GM23338 (cell line): ENCODE results near the gene SIX6.

Experiments
- CREB1 ChIP-seq: fragments of 250-450 bp; sonication (Bioruptor Pico); IDR thresholded peaks from 2 replicates; pipeline ENCODE4 v1.5.0; 2020; ENCODE audit warnings: low read depth, mild to moderate bottlenecking, moderate library complexity
- CTCF ChIP-seq, 2 experiments: fragments of 200-600 bp in 1 of 2; sonication (generic) in 1 of 2; conservative IDR thresholded peaks; 2 replicates each; pipeline versions ENCODE4 v1.5.1 to v1.6.1; 2016 to 2017; ENCODE audit warnings: antibody characterized with exemption in 2 of 2, low read depth in 2 of 2, mild to moderate bottlenecking in 2 of 2, moderate library complexity in 1 of 2
- EZH2 ChIP-seq: fragments of 200-600 bp; sonication (generic); IDR thresholded peaks from one replicate; pipeline ENCODE4 v1.8.0; 2017; ENCODE audit warnings: antibody characterized with exemption, mild to moderate bottlenecking, low read depth; ENCODE audit not compliant: unreplicated experiment
- EZH2phosphoT487 ChIP-seq: fragments of 200-600 bp; sonication (generic); IDR thresholded peaks from one replicate; pipeline ENCODE4 v1.8.1; 2018; ENCODE audit warnings: antibody characterized with exemption; ENCODE audit not compliant: unreplicated experiment
- NANOG ChIP-seq: IDR thresholded peaks from 2 replicates; pipeline ENCODE4 v1.6.1; 2016; ENCODE audit warnings: antibody characterized with exemption, borderline replicate concordance
- POLR2AphosphoS5 ChIP-seq: IDR thresholded peaks from 2 replicates; pipeline ENCODE4 v1.6.1; 2016; ENCODE audit warnings: antibody characterized with exemption, low read depth
- REST ChIP-seq: IDR thresholded peaks from one replicate; pipeline ENCODE4 v1.6.1; 2018; ENCODE audit warnings: antibody characterized with exemption; ENCODE audit not compliant: unreplicated experiment
- ZNF331 ChIP-seq: fragments of 250-450 bp; sonication (Bioruptor Pico); IDR thresholded peaks from 2 replicates; pipeline ENCODE4 v1.5.0; 2020; ENCODE audit warnings: low read depth, mild to moderate bottlenecking, moderate library complexity

GRCh38 chr14:60485057-60485597, 23.8 kb upstream of the SIX6 start:
- TF ChIP-seq POLR2AphosphoS5 (no peak), REST (no peak), CTCF (conservative IDR thresholded peaks at IDR 0.05; ENCODE audit: low read depth in 2 of 2) (no peak), ZNF331 (CRISPR knock-in tag) (no peak), EZH2 (no peak), NANOG (no peak), CREB1 (CRISPR knock-in tag) (no peak), EZH2phosphoT487 (no peak)
